ENCODE measurements around the gene SPATA12. TPM values are rescaled to one million over a fixed set of nuclear protein-coding genes. Genes with fewer than 3 reads are reported as not detected.

Gene SPATA12
- total RNA-seq, 1 experiment from 2014 or later, result 0.22 TPM

DNA sequence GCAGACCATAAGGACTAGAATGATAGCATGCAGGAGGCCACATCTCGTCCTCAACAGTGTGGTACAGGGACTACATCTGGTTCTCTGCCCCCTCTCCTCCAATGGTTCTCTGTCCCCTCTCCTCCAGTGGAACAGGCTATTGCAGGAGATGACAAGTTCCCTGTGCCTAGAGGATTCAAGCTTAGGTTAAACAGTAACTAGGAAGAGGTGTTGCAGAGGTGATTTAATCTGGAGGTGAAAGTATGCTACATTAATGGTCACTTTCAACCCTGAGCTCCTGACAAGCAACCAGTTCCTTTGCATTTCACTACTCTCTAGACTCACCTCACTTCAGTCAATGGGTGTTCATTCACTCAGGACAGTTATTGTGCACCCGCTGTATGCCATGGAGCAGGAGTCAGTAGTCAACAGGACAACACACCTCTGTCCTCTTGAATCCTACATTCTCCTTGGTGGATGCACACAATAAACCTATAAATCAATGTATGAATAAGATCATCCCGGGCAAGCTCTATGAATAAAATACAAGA is 16.0 kb downstream of the SPATA12 start:
- no peaks in the 10 kb centered on the region for H3K23me2 ChIP-seq (ENCODE audit: insufficient read length, low read depth, low read length, poor library complexity, severe bottlenecking)
- H2BK20ac ChIP-seq (ENCODE audit: low read depth, low read length, poor library complexity, severe bottlenecking), result no peak overlapping the region
- H3K4me1 Mint-ChIP-seq, result peaks cover 8 to 12% of the 10 kb centered on the region in 2 experiments
- no peaks in the 10 kb centered on the region for H3K9me3 Mint-ChIP-seq
- no peak overlapping the region for H3K14ac ChIP-seq (ENCODE audit: insufficient read depth, low read length)
- peaks cover 40% of the 10 kb centered on the region for H3K27me3 Mint-ChIP-seq (ENCODE audit: low read depth)
- H3K79me2 ChIP-seq (ENCODE audit: insufficient read depth, low read length), result no peaks in the 10 kb centered on the region
- H3K79me1 ChIP-seq (ENCODE audit: insufficient read depth, low read depth, low read length, poor library complexity, severe bottlenecking), result no peaks in the 10 kb centered on the region
- no peak overlapping the region for H4K91ac ChIP-seq (ENCODE audit: insufficient read length, low read depth, low read length)
- H3K27ac Mint-ChIP-seq, result no peak overlapping the region
- TF ChIP-seq CTCF (conservative IDR thresholded peaks at IDR 0.05), result no peak
- peaks cover 0 to 5% (median 0%) of the 10 kb centered on the region in 3 experiments; a peak in 3 of 7 replicates for H3K36me3 Mint-ChIP-seq (ENCODE audit: insufficient read depth in 1 of 3, low read depth in 3 of 3)
- H3K4me1 ChIP-seq (ENCODE audit: insufficient read depth, low read length), result no peaks in the 10 kb centered on the region
- WGBS (ENCODE audit: extremely low coverage, insufficient read length, low lambda C conversion rate), result no CpG with 5 or more reads among the region's 3 CpGs
- H2BK12ac ChIP-seq (ENCODE audit: insufficient read length, low read depth, low read length), result no peak overlapping the region
- no peak overlapping the region for H2AK5ac ChIP-seq (ENCODE audit: insufficient read length, low read length)
- no peaks in the 10 kb centered on the region for H3K9me3 ChIP-seq (ENCODE audit: control insufficient read depth, low read depth, low read length)
- no peak overlapping the region for H2AFZ ChIP-seq (ENCODE audit: low read length)
- H4K20me1 ChIP-seq (ENCODE audit: control insufficient read depth, insufficient read depth, insufficient read length), result no peaks in the 10 kb centered on the region
- H3K4ac ChIP-seq (ENCODE audit: low read depth, low read length), result no peak overlapping the region
- no peaks in the 10 kb centered on the region; the same call in 1 of the 2 replicates for H3K27me3 ChIP-seq (ENCODE audit: insufficient read depth, low read length)
- no peak overlapping the region for H2BK120ac ChIP-seq (ENCODE audit: low read depth, low read length, poor library complexity, severe bottlenecking)
- no peak overlapping the region for H3K4me2 ChIP-seq (ENCODE audit: insufficient read depth, insufficient read length, low read length)
- H3K27ac ChIP-seq (ENCODE audit: insufficient read length, low read depth, low read length), result no peak overlapping the region
- no peak overlapping the region for H4K5ac ChIP-seq (ENCODE audit: insufficient read length, low read depth, low read length)
- no peak overlapping the region for H3K56ac ChIP-seq (ENCODE audit: insufficient read length, low read depth, low read length)
- no peak for DNase-seq
- H3K4me3 Mint-ChIP-seq, result no peak overlapping the region; a peak in 1 of 5 replicates
- H3K9ac ChIP-seq (ENCODE audit: extremely low read depth, insufficient read length, low read length), result no peak overlapping the region
- H2BK5ac ChIP-seq (ENCODE audit: insufficient read length, low read length), result no peak overlapping the region
- no peak overlapping the region for H3K18ac ChIP-seq (ENCODE audit: insufficient read length, low read depth, low read length)
- no peak overlapping the region for H4K8ac ChIP-seq (replicated peaks; ENCODE audit: insufficient read length, low read depth, low read length)
- no peak overlapping the region for H2BK15ac ChIP-seq (ENCODE audit: low read depth, low read length)
- H3K23ac ChIP-seq (ENCODE audit: insufficient read length, low read depth, low read length), result no peak overlapping the region
- H3T11ph ChIP-seq (ENCODE audit: low read length), result no peak overlapping the region
